PC-3 (cell line): ENCODE data around the gene ZNF335. TPM values are rescaled to one million over a fixed set of nuclear protein-coding genes. Genes with fewer than 3 reads are reported as not detected.

ENCODE experiments used
- ATAC-seq: fragments of 200-7000 bp; cut with Tn5 transposase; 2 replicates; pipeline ENCODE4 v1.9.1; 2020; ENCODE audit warnings: mild to moderate bottlenecking, moderate library complexity
- BruUV-seq: library from RNA; stranded (reverse); fragments of 400-500 nt; replicated peaks from 2 replicates; lab custom pipeline; 2021; lab: Mats Ljungman, UMichigan
- CTCF ChIA-PET: fragments of 300-600 bp; sonication (Branson Sonifier 250); formaldehyde crosslinking; loops from one replicate; lab custom pipeline; 2022; ENCODE audit warnings: antibody characterized with exemption; lab: Charles Lee
- POLR2A ChIA-PET: fragments of 300-600 bp; sonication (Branson Sonifier 250); formaldehyde crosslinking; loops from one replicate; lab custom pipeline; 2022; ENCODE audit warnings: antibody characterized with exemption; ENCODE audit not compliant: unreplicated experiment; lab: Charles Lee
- DNase-seq: peaks from one replicate; pipeline ENCODE4 v3.0.0-alpha.2; 2015
- H2AFZ ChIP-seq: fragments of 300-600 bp; sonication (generic); 2 replicates; pipeline ENCODE4 v1.6.0; 2016; ENCODE audit warnings: antibody characterized with exemption, low read length
- H3F3A ChIP-seq: fragments of 300-600 bp; sonication (generic); one replicate; pipeline ENCODE4 v1.6.0; 2017; ENCODE audit warnings: antibody characterized with exemption, low read length, control low read depth, mild to moderate bottlenecking; ENCODE audit not compliant: unreplicated experiment
- H3K27ac ChIP-seq: fragments of 300-600 bp; sonication (generic); 2 replicates; pipeline ENCODE4 v1.5.1; 2016; ENCODE audit warnings: mild to moderate bottlenecking, low read length
- H3K27me3 ChIP-seq: fragments of 300-600 bp; sonication (generic); 2 replicates; pipeline ENCODE4 v1.6.1; 2016; ENCODE audit warnings: low read length, mixed read lengths
- H3K36me3 ChIP-seq: fragments of 300-600 bp; sonication (generic); 2 replicates; pipeline ENCODE4 v1.6.1; 2016; ENCODE audit warnings: low read depth, mixed run types, low read length, mixed read lengths
- H3K4me1 ChIP-seq: fragments of 300-600 bp; sonication (generic); 2 replicates; pipeline ENCODE4 v1.5.1; 2016; ENCODE audit warnings: low read length; ENCODE audit not compliant: insufficient read depth
- H3K4me2 ChIP-seq: fragments of 300-600 bp; sonication (generic); 2 replicates; pipeline ENCODE4 v1.6.0; 2016; ENCODE audit warnings: low read length
- H3K4me3 ChIP-seq: fragments of 300-600 bp; sonication (generic); 2 replicates; pipeline ENCODE4 v1.5.1; 2016; ENCODE audit warnings: mild to moderate bottlenecking, low read length, mixed read lengths
- H3K79me2 ChIP-seq: fragments of 300-600 bp; sonication (generic); 2 replicates; pipeline ENCODE4 v1.6.1; 2017; ENCODE audit warnings: low read length, mixed read lengths
- H3K9ac ChIP-seq: fragments of 300-600 bp; sonication (generic); 2 replicates; pipeline ENCODE4 v1.6.0; 2016; ENCODE audit warnings: mild to moderate bottlenecking, low read length
- H3K9me2 ChIP-seq: fragments of 300-600 bp; sonication (generic); replicated peaks from 2 replicates; pipeline ENCODE4 v1.6.1; 2016; ENCODE audit warnings: mixed run types, low read length, mixed read lengths
- H3K9me3 ChIP-seq: fragments of 300-600 bp; sonication (generic); 2 replicates; pipeline ENCODE4 v1.6.1; 2016; ENCODE audit warnings: low read length, mixed read lengths
- H4K20me1 ChIP-seq: fragments of 300-600 bp; sonication (generic); 2 replicates; pipeline ENCODE4 v1.6.1; 2016; ENCODE audit warnings: low read length, mixed read lengths
- CTCF ChIP-seq: fragments of 300-600 bp; sonication (generic); conservative IDR thresholded peaks from 2 replicates; pipeline ENCODE4 v1.5.1; 2017; ENCODE audit warnings: antibody characterized with exemption, low read depth, mild to moderate bottlenecking, low read length
- EZH2 ChIP-seq: fragments of 300-600 bp; sonication (generic); IDR thresholded peaks from one replicate; pipeline ENCODE4 v1.6.1; 2017; ENCODE audit warnings: antibody characterized with exemption, mild to moderate bottlenecking, low read length; ENCODE audit not compliant: unreplicated experiment
- EZH2phosphoT487 ChIP-seq: fragments of 300-600 bp; sonication (generic); IDR thresholded peaks from 2 replicates; pipeline ENCODE4 v1.6.1; 2018; ENCODE audit warnings: mild to moderate bottlenecking, antibody characterized with exemption, low read length, borderline replicate concordance
- intact Hi-C: fragments of 100-400 bp; cut with micrococcal nuclease; formaldehyde crosslinking; loops from 2 replicates; pipeline ENCODE4 v1.9.0; 2023
- total RNA-seq: library from RNA; depleted of rRNA; stranded (reverse); fragments of >200 nt; gene quantifications from 2 replicates; pipeline ENCODE4 v1.2.3, GENCODE V29; 2014

ZNF335 gene
- total RNA-seq, 1 experiment from 2014 or later, result 36.9 TPM

GRCh38 chr20:45974896-45975565 lies 3.0 kb upstream of the ZNF335 start:
- Histone ChIP-seq H3K4me3 (no peak overlapping the region), H3K9me3 (no peaks in the 10 kb centered on the region), H2AFZ (no peak overlapping the region), H3K79me2 (peaks cover 16% of the 10 kb centered on the region), H3K9me2 (no peaks in the 10 kb centered on the region), H3F3A (no peaks in the 10 kb centered on the region), H3K27me3 (no peaks in the 10 kb centered on the region), H3K4me2 (no peak overlapping the region), H3K4me1 (peaks cover 26% of the 10 kb centered on the region), H4K20me1 (no peaks in the 10 kb centered on the region), H3K27ac (no peak overlapping the region), H3K9ac (no peak overlapping the region), H3K36me3 (no peaks in the 10 kb centered on the region)
- DNase-seq (peak; percentile 23), ATAC-seq (no peak)
- BruUV-seq, result no TSS peak
- CTCF ChIA-PET, result interaction anchor here (0.8 to 1.2 kb wide), 2 partner anchors 10 to 12 kb away, joined by 5 to 8 read pairs; no protein-coding TSS in a partner anchor
- TF ChIP-seq EZH2phosphoT487 (no peak), EZH2 (no peak), CTCF (no peak)
- intact Hi-C loops, result loop anchor here (10.0 kb wide), 1 partner anchor 140 kb away; the partner anchor contains the start of gene SNX21
- POLR2A ChIA-PET, result interaction anchor here (0.7 kb wide), 1 partner anchor 714 kb away, joined by 5 read pairs; the partner anchor contains the start of gene TP53RK

- Histone ChIP-seq H3K4me2 (peak overlapping the region; percentile 84), H3K27me3 (no peaks in the 10 kb centered on the region), H3K36me3 (peaks cover 20% of the 10 kb centered on the region), H4K20me1 (0 out of 2 replicates have a peak, but pooled peaks cover 6% of the 10 kb centered on the region), H3K79me2 (peaks cover 36% of the 10 kb centered on the region), H3K4me3 (peak overlapping the region; percentile 76), H3K9me3 (no peaks in the 10 kb centered on the region), H3K9ac (peak overlapping the region; percentile 99), H3K27ac (peak overlapping the region; percentile 98), H2AFZ (peak overlapping the region; percentile 94), H3F3A (no peaks in the 10 kb centered on the region), H3K9me2 (no peaks in the 10 kb centered on the region), H3K4me1 (peaks cover 34% of the 10 kb centered on the region)
- ChIA-PET CTCF (interaction anchor here (0.7 kb wide), 1 partner anchor 92 kb away, joined by 3 read pairs; the partner anchor contains the start of gene ZSWIM1), POLR2A (interaction anchor here (0.6 to 0.8 kb wide), 2 partner anchors 12 to 380 kb away, joined by 7 to 13 read pairs; no protein-coding TSS in a partner anchor)
- TF ChIP-seq EZH2 (no peak), EZH2phosphoT487 (no peak), CTCF (no peak)
- ATAC-seq (peak; percentile 78), DNase-seq (peak; percentile 98)
- no TSS peak for BruUV-seq
- intact Hi-C loops, result loop anchor here (1.0 to 10.0 kb wide), 2 partner anchors 116 to 138 kb away; partner anchors contain the start of gene SNX21
Measured at GRCh38 chr20:45972500-45973183, 639 bp upstream of the ZNF335 start.
